Peyer's patch (tissue), 4 donors: ENCODE results near the gene PSD4. TPM values are rescaled to one million over a fixed set of nuclear protein-coding genes. Genes with fewer than 3 reads are reported as not detected.

Source experiments
- DNase-seq, 3 donors: peaks; one replicate each; pipeline ENCODE4 v3.0.0-alpha.2; 2017 to 2019
- H3K27ac ChIP-seq, 4 donors: fragments of 200-600 bp; sonication (generic); one replicate each; pipeline ENCODE4 v1.5.1; 2016 to 2019
- H3K27me3 ChIP-seq, 2 donors: fragments of 200-600 bp; sonication (generic); one replicate each; pipeline ENCODE4 v1.5.1; 2019
- H3K36me3 ChIP-seq, 3 donors: fragments of 200-600 bp; sonication (generic); one replicate each; pipeline ENCODE4 v1.5.1; 2016 to 2019
- H3K4me1 ChIP-seq, 4 donors: fragments of 200-600 bp; sonication (generic); one replicate each; pipeline ENCODE4 v1.5.1; 2016 to 2019
- H3K4me3 ChIP-seq, 4 donors: fragments of 200-600 bp; sonication (generic); 1 replicate in 3 of 4; 2 replicates in 1 of 4; pipeline ENCODE4 v1.5.1; 2016 to 2019; ENCODE audit warnings: mild to moderate bottlenecking in 1 of 4
- H3K9me3 ChIP-seq, 4 donors: fragments of 200-600 bp; sonication (generic); one replicate each; pipeline ENCODE4 v1.5.1; 2016 to 2019; ENCODE audit warnings: mild to moderate bottlenecking in 1 of 4
- POLR2A ChIP-seq, 2 donors: fragments of 450-650 bp; IDR thresholded peaks; one replicate each; pipeline ENCODE4 v1.5.1; 2017; ENCODE audit warnings: antibody characterized with exemption in 2 of 2, mild to moderate bottlenecking in 2 of 2, moderate library complexity in 2 of 2
- total RNA-seq, 4 donors: library from RNA; depleted of rRNA; stranded (reverse); fragments of >200 nt; gene quantifications; one replicate each; pipeline ENCODE4 v1.1.0, GENCODE V29; 2016
- TF ChIP-seq, protein P1 (sequence below), 6 experiments: fragments of 450-650 bp in 4 of 6; fragments of 200-600 bp in 2 of 6; sonication (generic) in 1 of 6; IDR thresholded peaks; one replicate each; pipeline ENCODE4 v1.5.1; 2017 to 2019; ENCODE audit warnings: antibody characterized with exemption in 6 of 6, mild to moderate bottlenecking in 3 of 6, moderate library complexity in 1 of 6

The PSD4 gene
- total RNA-seq, 4 donors from 2014 or later, result 125 to 284 (median 212) TPM

DNA sequence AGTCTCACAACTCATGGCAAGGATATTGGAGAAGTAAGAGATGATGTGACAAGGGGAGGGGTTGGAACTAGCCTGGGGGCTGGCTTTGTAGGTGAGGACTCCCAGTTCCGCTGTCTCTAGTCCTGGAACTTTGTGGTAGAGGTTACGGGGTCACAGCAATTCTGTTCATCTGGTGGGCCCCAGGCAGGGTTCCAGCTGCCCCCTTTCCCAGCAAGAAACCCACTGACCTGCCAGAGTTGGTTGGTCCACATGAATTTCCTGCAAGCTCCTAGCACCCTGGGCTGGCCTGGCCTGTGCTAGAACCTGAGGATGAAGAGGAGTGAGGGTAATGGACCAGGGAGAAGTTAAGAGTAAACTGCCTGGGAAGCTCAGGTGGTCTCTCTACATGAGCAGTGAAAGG, 41.3 kb downstream of the PSD4 start:
- no peak for DNase-seq
- no peak overlapping the region for H3K27ac ChIP-seq
- TF ChIP-seq POLR2A (IDR thresholded peaks at IDR 0.05), result no peak
- TF ChIP-seq, protein P1, sequence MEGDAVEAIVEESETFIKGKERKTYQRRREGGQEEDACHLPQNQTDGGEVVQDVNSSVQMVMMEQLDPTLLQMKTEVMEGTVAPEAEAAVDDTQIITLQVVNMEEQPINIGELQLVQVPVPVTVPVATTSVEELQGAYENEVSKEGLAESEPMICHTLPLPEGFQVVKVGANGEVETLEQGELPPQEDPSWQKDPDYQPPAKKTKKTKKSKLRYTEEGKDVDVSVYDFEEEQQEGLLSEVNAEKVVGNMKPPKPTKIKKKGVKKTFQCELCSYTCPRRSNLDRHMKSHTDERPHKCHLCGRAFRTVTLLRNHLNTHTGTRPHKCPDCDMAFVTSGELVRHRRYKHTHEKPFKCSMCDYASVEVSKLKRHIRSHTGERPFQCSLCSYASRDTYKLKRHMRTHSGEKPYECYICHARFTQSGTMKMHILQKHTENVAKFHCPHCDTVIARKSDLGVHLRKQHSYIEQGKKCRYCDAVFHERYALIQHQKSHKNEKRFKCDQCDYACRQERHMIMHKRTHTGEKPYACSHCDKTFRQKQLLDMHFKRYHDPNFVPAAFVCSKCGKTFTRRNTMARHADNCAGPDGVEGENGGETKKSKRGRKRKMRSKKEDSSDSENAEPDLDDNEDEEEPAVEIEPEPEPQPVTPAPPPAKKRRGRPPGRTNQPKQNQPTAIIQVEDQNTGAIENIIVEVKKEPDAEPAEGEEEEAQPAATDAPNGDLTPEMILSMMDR (IDR thresholded peaks at IDR 0.05), result no peak
- no peaks in the 10 kb centered on the region for H3K36me3 ChIP-seq
- H3K4me1 ChIP-seq, result peaks cover 0 to 46% (median 13%) of the 10 kb centered on the region in 4 donors
- no peak overlapping the region for H3K4me3 ChIP-seq
- H3K9me3 ChIP-seq, result no peaks in the 10 kb centered on the region
- no peaks in the 10 kb centered on the region for H3K27me3 ChIP-seq

DNA sequence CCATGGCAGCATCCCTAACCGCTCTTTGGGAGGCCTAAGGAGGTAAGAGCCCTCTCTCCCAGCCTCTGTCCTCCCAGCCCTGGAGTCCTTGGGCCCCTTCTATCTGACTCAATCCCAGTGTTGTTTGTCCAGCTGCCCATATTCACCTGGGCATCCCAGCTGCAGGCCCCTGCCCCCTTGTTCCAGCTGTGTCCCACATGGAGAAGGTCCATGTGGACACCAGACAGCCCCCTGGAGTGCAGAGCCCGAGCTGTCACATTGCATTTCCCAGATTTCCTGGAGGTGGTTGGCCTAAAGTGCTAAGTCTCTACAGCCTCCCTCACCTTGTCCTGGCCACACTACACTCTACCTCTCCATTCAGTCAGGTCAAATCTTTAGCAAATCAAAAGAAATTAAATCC, 42.5 kb downstream of the PSD4 start:
- H3K36me3 ChIP-seq, result no peaks in the 10 kb centered on the region
- no peak overlapping the region for H3K27ac ChIP-seq
- H3K4me1 ChIP-seq, result peaks cover 0 to 40% (median 13%) of the 10 kb centered on the region in 4 donors
- H3K4me3 ChIP-seq, result no peak overlapping the region
- H3K9me3 ChIP-seq, result no peaks in the 10 kb centered on the region
- TF ChIP-seq POLR2A (IDR thresholded peaks at IDR 0.05), result no peak
- TF ChIP-seq, protein P1 (IDR thresholded peaks at IDR 0.05), result no peak
- H3K27me3 ChIP-seq, result no peaks in the 10 kb centered on the region
- no peak for DNase-seq

DNA sequence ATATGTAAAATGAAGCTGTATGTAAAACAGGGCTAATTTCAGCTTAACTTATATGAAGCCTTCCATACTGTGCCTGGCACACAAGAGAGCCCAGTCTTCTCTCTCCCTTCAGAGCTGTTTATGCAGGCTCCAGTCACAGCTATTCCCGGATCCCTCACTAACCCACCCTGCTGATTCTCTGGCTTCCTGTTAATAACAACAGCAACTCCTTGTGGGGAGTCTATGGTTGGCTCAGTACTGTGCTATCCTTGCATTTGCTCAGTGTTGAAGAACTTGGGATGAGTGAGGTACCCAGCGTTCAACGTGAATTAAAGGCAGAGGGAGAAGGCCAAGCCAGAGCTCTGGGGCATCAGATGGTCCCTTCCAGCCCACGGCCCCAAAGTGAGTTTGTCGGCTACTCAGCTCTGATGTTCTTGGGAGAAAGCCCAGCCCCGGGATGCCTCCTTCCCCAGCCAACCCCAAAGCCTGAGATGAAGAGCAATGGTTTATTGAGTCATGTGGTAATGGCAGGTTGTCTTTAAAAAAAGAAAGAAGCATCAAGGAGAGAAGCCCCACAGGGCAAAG, 43.2 kb downstream of the PSD4 start:
- Histone ChIP-seq H3K4me1 (peaks cover 0 to 34% (median 13%) of the 10 kb centered on the region in 4 donors), H3K27ac (peak overlapping the region in 3 of 4 donors; percentile 82 to 97 (median 91)), H3K27me3 (no peaks in the 10 kb centered on the region), H3K36me3 (no peaks in the 10 kb centered on the region), H3K4me3 (no peak overlapping the region), H3K9me3 (no peaks in the 10 kb centered on the region)
- TF ChIP-seq, protein P1 (IDR thresholded peaks at IDR 0.05), result no peak
- TF ChIP-seq POLR2A (IDR thresholded peaks at IDR 0.05), result no peak
- DNase-seq, result no peak

GRCh38 chr2:113217455-113218282, 43.9 kb downstream of the PSD4 start:
- no peak for TF ChIP-seq POLR2A (IDR thresholded peaks at IDR 0.05)
- TF ChIP-seq, protein P1 (IDR thresholded peaks at IDR 0.05), result no peak
- Histone ChIP-seq H3K36me3 (no peaks in the 10 kb centered on the region), H3K27me3 (no peaks in the 10 kb centered on the region), H3K9me3 (no peaks in the 10 kb centered on the region), H3K4me1 (peaks cover 0 to 28% (median 13%) of the 10 kb centered on the region in 4 donors), H3K4me3 (no peak overlapping the region), H3K27ac (peak overlapping the region in 3 of 4 donors; percentile 82 to 97 (median 91))
- DNase-seq, result no peak

DNA sequence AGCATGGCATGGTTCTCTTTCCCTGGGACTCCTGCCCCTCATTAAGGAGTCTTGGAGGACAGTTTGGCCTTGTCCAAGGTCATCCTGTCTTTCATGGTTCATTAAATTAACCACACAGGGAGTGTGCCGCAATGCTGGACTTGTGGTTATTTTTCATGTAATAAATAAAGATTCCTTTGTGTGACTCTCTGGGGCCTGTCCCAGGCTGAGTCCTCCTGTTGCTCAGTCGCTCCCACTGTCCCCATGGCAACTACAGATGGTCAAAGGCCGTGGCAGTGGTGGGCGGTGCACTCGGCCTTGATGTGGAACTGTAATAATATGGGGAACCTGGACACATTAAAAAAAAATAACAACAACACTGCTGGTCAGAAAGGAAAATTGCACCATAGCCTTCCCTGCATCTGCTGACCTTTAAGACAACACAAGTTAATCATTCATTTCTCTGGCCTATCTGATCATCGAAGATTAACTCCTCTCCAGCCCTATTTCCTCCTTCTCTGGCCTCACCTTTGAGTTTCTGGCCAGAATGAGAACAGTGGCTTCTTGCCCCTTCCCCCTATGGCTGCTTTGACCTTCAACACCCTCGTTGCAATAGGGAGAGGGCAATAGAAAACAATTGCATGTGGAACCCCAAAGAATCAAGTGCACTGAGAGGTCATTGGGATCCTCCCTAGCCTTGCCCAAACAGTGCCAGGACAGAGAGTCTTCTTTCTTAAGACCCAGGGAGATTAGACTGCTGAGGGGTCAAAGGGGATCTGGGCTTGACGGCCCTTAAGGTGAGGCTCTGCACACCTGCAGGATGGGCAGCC, 44.7 kb downstream of the PSD4 start:
- peak in 1 of 2 donors; percentile 58 for TF ChIP-seq POLR2A (IDR thresholded peaks at IDR 0.05)
- TF ChIP-seq, protein P1 (IDR thresholded peaks at IDR 0.05), result peak in 3 of 6 experiments; percentile 19 to 38 (median 34)
- peak in 2 of 3 donors; percentile 92 to 93 for DNase-seq
- Histone ChIP-seq H3K27ac (peak overlapping the region in 3 of 4 donors; percentile 82 to 97 (median 91)), H3K9me3 (no peaks in the 10 kb centered on the region), H3K27me3 (no peaks in the 10 kb centered on the region), H3K36me3 (no peaks in the 10 kb centered on the region), H3K4me1 (peaks cover 0 to 26% (median 13%) of the 10 kb centered on the region in 4 donors), H3K4me3 (peak overlapping the region in 1 of 4 donors; percentile 40)
